HG02840 (cell line): ENCODE data around the gene EMD.
"Not testable (repeated sequence)": the region's sequence is repeated elsewhere in the genome, so short reads cannot be mapped to it uniquely, and the experiment has no call there.

Experiments
- ATAC-seq: cut with Tn5 transposase; IDR thresholded peaks from one replicate; pipeline ENCODE4 v1.9.1; 2021; ENCODE audit warnings: mild to moderate bottlenecking, moderate library complexity, moderate number of reproducible peaks; ENCODE audit not compliant: unreplicated experiment, low FRiP score

Gene EMD

GRCh38 chrX:154370300-154371016, 8.6 kb upstream of the EMD start:
- ATAC-seq = no peak

- peak; percentile 62 for ATAC-seq
These were observed 7.9 kb upstream of the EMD start for GRCh38 chrX:154371017-154371788.

GRCh38 chrX:154371789-154372300, 7.2 kb upstream of the EMD start:
- no peak for ATAC-seq

DNA sequence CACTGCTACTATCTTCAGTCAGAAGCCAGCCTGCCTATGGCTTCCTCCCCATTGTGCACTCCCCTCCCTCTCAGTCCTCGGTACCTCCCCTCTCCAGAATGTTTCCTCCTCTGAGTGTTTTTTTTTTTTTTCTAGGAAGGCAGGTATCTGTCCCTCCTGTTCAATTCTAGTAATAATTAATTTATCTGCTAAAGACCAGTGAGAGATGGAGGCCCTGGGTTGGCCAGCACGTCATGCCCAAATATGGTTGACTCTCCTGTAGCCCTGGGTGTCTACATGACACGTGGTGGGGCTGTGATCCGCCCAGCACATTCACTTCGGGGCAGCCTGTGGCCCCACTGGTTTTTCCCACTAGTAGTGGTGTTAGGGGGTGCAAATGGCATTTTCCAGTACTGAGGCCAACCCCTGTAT, 6.5 kb upstream of the EMD start:
- ATAC-seq = no peak

- no peak for ATAC-seq
These were observed 5.5 kb upstream of the EMD start for GRCh38 chrX:154373340-154374306.

DNA sequence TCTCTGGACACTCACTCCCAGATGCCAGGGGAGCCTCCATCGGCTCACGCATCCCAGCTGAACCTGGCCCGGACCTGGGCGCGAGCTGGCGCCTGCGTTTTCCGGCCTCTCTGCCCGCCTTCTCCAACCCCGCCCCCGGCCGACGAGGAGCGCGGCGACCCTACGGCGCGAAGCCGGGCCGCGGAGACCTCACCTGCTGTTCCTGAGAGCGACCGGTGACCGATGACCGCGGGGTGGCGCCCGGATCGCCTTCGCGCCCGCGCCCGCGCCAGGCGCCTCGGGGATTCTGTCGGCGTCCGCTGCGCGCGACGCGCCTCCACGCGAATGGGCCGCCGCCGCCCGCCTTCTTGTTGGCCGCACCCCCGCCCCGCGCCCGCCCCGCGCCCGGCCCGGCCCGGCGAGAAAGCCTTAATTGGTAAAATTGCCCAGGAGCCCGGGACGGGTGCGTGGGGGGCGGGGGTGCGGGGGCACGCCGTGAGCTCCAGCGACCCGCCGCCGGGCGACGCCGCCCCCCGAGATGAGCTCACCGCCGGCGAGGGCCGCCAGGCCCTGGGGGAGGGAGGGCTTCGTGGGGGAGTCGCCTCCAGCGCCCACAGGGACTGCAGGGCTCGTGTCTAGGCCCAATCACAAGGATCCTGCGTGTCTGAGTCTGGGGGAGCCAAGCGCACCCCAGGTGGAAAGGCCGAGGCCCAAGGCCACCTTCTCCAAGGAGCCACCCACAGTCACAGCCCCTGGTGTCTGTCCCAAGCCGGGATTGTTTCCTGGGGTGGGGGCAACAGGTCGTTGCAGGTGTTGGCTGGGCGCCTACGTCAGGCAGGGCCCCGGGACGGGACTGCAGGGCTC, 4.6 kb upstream of the EMD start, which contains the start of gene FLNA:
Gene FLNA, minus strand, starts transcription at position 322 of the 843 bp plus-strand sequence. CDS start 3,389 bp downstream, outside the sequence.
- ATAC-seq = no peak

GRCh38 chrX:154375156-154375504, 4.0 kb upstream of the EMD start:
- ATAC-seq = no peak

GRCh38 chrX:154376774-154377173, 2.3 kb upstream of the EMD start:
- ATAC-seq = no peak

DNA sequence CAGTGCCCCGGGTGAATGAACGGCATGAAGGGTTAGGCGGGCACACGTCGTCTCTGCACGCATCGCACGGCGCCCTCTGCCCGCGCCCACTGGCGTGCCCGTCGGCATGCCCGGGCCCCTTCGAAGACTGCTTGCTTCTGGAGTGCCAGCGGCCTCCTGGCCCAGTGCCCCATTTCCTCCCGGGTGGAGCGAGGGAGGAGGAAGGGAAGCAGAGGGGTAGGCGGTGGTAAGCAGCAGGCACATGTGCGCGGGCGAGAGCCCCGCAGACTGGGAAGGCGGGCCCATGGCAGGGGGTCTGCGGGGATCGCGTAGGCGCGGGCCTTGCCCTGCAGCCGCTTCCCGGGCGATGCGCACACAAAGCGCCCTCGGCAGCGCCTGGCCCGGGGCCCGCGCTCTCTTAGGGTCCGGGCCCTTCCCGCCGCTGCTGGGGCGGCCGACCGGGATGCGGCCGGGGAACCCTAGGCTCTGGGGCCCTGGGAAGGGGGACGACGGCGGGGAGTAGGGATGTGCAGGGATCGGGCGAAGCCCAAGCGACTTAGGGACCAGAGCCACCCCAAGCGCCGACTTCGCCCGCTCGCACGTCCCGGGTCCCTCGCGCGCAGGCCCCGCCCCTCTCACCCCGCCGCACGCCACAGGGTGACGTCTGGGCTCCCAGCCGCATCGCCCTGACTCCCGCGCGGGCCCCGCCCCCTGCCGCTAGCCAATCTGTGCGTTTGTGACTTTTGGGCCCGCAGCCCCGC, 866 bp upstream of the EMD start:
- peak; percentile 2 for ATAC-seq

GRCh38 chrX:154379569-154379951, 465 bp downstream of the EMD start:
- ATAC-seq = no peak

DNA sequence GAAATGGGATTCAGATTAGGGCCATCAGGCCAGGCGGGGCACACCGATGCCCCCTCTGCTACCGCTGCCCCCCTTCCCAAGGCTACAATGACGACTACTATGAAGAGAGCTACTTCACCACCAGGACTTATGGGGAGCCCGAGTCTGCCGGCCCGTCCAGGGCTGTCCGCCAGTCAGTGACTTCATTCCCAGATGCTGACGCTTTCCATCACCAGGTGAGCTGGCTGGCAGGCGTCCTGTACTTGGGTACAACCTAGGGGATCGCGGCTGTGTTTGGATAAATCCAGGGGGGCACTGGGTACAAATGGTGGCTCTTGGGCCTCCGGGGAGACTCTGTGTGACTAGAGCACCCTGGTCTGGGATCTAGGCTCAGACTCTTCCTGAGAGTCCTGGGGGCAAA, 1.1 kb downstream of the EMD start:
- ATAC-seq = no peak

DNA sequence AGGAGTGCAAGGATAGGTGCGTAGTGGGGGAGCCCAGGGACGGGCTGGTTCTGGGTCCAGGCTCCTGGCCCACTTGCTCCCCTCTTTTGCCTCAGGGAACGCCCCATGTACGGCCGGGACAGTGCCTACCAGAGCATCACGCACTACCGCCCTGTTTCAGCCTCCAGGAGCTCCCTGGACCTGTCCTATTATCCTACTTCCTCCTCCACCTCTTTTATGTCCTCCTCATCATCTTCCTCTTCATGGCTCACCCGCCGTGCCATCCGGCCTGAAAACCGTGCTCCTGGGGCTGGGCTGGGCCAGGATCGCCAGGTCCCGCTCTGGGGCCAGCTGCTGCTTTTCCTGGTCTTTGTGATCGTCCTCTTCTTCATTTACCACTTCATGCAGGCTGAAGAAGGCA, 1.7 kb downstream of the EMD start:
- no peak for ATAC-seq

DNA sequence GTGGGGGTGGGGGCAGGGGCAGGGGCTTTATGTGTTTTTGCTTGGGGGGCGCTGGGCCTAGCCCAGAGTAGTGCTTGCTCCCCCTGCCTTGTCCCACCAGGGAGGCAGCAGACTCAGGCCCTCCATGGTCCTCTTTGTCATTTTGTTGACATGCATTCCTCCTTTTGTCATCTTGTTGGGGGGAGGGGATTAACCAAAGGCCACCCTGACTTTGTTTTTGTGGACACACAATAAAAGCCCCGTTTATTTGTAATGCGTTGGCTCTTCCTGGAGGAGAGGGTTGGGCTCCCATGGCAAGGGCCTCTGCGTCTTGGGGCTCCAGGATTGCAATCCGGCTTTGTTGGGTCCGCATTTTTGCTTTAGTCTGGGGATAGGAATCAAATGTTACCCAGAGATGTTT, 2.2 kb downstream of the EMD start:
- ATAC-seq = no peak

GRCh38 chrX:154382483-154383069, 3.5 kb downstream of the EMD start:
- ATAC-seq = no peak

- ATAC-seq = no peak
These were observed 4.5 kb downstream of the EMD start for GRCh38 chrX:154383359-154384283.

DNA sequence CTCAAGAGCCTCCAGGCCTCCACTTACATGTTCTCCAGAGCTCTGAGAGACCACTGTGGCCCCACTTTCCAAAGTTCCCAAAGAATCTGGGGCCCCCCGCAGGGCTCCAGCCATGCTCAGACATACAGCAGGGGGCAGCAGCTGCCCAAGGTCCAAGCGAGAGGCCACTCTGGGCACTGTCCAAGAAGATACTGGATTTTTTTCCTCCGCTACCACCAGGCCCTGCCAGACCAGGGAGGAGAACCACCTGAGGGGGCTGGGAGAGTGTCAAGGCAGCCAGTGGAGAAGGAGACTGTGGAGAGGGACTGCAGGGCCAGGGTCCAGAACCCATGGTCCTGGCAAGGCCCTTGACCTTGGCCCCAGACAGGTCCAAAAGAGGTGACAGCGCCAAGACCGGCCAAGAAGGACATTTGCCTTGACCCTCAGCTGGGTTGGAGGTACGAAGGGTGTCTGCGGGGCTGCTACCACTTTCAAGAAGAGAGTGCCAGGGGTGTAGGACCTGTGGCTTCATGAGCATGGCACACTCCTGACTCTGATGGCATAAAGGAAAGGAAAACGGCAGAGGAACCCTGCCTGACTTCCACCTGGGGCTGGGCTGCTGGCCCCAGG, 5.3 kb downstream of the EMD start:
- no peak for ATAC-seq

DNA sequence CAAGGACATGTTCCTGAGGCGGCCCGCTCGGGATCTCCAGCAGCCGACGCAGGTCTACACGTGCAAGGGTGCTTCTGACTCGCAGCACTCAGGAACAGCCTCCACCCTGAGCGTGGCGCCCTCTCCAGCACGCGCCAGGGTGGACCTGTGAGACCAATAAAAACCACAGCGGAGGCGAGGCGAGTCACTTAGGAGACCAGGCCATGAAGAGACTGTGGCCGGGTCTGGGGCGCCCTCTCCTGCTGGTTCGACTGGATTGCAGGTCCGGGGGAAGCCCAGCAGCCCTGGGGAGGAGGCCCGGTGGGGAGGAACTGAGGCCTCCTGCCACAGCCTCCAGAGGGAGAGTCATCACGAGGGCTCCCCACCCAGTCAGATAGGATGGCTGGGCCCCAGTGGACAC, 9.0 kb downstream of the EMD start:
- ATAC-seq = not testable (repeated sequence)
